NCI-H345 treated with DMSO at 0.1 percent for 48 hours (cell line): ENCODE results near the gene RNF213.
"Not testable (repeated sequence)": the region's sequence is repeated elsewhere in the genome, so short reads cannot be mapped to it uniquely, and the experiment has no call there.

Experiments
- DNase-seq: peaks from one replicate; lab custom pipeline; 2025; ENCODE audit not compliant: unreplicated experiment; lab: John Stamatoyannopoulos, UW

The RNF213 gene

GRCh38 chr17:80267391-80267790, 6.7 kb downstream of the RNF213 start:
- DNase-seq, result no peak

GRCh38 chr17:80268427-80268826, 7.8 kb downstream of the RNF213 start:
- DNase-seq, result no peak

- no peak for DNase-seq
These were observed 8.8 kb downstream of the RNF213 start for GRCh38 chr17:80269405-80269807.

- no peak for DNase-seq
These were observed 9.5 kb downstream of the RNF213 start for GRCh38 chr17:80270104-80270503.

- no peak for DNase-seq
These were observed 10.2 kb downstream of the RNF213 start for GRCh38 chr17:80270836-80271235.

GRCh38 chr17:80272366-80272765, 11.7 kb downstream of the RNF213 start:
- DNase-seq, result no peak

GRCh38 chr17:80274331-80274730, 13.7 kb downstream of the RNF213 start:
- DNase-seq, result no peak

- no peak for DNase-seq
These were observed 14.3 kb downstream of the RNF213 start for GRCh38 chr17:80274871-80275449.

GRCh38 chr17:80275857-80276256, 15.2 kb downstream of the RNF213 start:
- DNase-seq, result not testable (repeated sequence)

GRCh38 chr17:80277751-80278671, 17.4 kb downstream of the RNF213 start:
- no peak for DNase-seq

GRCh38 chr17:80279895-80280294, 19.2 kb downstream of the RNF213 start:
- no peak for DNase-seq

- no peak for DNase-seq
These were observed 20.9 kb downstream of the RNF213 start for GRCh38 chr17:80281516-80281915.

GRCh38 chr17:80283116-80283852, 22.6 kb downstream of the RNF213 start:
- DNase-seq, result no peak

- DNase-seq, result no peak
These were observed 24.0 kb downstream of the RNF213 start for GRCh38 chr17:80284631-80285030.

- no peak for DNase-seq
These were observed 24.7 kb downstream of the RNF213 start for GRCh38 chr17:80285237-80285920.

- no peak for DNase-seq
These were observed 25.9 kb downstream of the RNF213 start for GRCh38 chr17:80286638-80286960.

GRCh38 chr17:80287038-80287437, 26.4 kb downstream of the RNF213 start:
- DNase-seq, result no peak

GRCh38 chr17:80287806-80288567, 27.3 kb downstream of the RNF213 start:
- DNase-seq, result no peak

- DNase-seq, result no peak
These were observed 29.0 kb downstream of the RNF213 start for GRCh38 chr17:80289616-80290015.

- DNase-seq, result no peak
These were observed 29.5 kb downstream of the RNF213 start for GRCh38 chr17:80290156-80290555.

- no peak for DNase-seq
These were observed 30.6 kb downstream of the RNF213 start for GRCh38 chr17:80291260-80291659.
